CD4-positive, alpha-beta T cell treated with Interleukin-17A for 1 hour (primary cell): Measurements from ENCODE around the gene RASL12.
"Not testable (repeated sequence)": the region's sequence is repeated elsewhere in the genome, so short reads cannot be mapped to it uniquely, and the experiment has no call there.

ENCODE experiments used
- DNase-seq: peaks from one replicate; pipeline ENCODE4 v3.0.0-alpha.2; 2020

Gene RASL12

GRCh38 chr15:65091946-65092770 is 24.4 kb upstream of the RASL12 start:
- no peak for DNase-seq

DNA sequence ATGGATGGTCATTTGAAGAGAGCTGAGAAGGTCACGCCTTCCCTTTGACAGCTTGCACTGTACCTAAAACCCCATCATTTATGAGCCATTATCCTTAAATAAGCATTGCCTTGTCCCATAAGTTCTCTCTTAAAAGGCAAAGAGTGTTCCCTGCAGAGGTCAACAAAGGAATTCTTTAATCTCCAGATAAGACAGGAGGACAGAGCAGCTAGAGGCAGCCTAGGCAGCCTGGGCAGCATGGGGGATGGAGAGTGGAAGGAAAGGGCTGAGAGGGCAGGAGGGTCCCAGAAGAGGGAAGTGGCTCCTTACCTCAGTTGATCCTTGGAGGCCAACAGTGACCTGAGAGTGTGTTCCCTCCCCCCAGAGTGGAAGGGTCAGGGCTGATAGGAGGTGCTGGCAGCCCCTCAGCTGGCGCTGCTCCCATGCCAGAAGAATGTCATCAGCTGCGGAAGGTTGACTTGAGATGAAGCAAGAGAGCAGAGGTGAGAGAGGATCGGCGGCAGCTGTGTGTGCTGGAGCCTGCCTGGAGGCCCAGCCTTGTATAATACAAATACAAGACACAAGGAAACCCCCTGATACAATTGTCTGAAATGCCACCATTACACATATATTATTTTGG is 21.5 kb upstream of the RASL12 start:
- no peak for DNase-seq

DNA sequence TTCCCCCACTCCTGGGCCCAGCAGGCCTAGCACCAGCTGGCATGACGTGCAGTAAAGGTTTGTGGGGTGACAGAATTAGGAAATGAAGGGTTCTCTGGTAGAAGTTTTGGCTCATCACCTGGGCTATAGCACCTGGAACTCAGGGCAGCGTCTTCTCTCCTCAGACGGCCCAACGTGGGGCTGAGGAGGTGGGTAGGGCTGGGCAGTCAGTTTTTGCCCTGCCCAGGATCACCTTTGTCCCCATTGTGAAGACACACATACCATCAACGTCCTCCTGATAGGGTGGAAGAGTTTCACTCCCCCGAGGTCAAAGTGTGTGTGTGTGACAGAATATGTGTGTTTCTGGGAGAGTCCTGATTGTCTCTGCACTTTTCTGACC is 20.8 kb upstream of the RASL12 start:
- no peak for DNase-seq

DNA sequence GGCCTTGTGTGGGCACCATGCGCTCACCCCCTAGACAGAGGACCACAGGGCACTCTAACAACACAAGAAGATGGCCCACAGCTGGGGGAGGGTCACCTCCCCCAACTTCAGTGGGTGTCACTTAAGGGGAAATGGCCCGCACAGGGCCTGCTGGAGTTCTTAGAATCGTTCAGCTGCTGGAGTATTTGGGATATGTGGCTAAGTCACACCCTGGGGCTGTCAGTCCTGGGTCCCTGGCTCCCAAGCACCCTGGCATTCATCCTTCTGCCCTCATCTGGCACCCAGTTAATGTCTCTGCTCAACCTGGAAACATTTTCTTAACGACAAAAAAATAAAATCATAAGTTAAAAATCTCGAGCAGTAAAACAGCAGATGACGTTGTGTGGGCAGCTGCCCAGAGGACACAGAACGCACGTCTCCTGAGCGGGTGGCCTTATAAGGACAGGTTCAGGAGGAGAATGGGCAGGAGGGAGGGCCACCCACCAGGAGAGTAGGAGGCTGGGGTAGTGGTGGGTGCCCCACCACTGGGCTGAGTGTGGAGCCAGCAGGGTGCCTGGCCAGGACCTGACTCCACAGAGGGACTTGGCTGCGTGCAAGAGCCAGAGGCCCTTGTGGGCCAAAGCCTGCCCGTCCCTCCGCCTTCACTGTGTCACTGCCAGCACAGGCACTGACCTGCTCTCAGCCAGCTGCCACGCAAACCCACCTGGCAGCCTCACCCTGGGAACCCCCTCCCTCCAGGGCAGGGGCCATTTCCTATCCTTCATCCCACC is 20.3 kb upstream of the RASL12 start:
- DNase-seq, result no peak

GRCh38 chr15:65087411-65087810 is 19.6 kb upstream of the RASL12 start:
- no peak for DNase-seq

- no peak for DNase-seq
Observed at GRCh38 chr15:65086680-65087111, 18.9 kb upstream of the RASL12 start.

DNA sequence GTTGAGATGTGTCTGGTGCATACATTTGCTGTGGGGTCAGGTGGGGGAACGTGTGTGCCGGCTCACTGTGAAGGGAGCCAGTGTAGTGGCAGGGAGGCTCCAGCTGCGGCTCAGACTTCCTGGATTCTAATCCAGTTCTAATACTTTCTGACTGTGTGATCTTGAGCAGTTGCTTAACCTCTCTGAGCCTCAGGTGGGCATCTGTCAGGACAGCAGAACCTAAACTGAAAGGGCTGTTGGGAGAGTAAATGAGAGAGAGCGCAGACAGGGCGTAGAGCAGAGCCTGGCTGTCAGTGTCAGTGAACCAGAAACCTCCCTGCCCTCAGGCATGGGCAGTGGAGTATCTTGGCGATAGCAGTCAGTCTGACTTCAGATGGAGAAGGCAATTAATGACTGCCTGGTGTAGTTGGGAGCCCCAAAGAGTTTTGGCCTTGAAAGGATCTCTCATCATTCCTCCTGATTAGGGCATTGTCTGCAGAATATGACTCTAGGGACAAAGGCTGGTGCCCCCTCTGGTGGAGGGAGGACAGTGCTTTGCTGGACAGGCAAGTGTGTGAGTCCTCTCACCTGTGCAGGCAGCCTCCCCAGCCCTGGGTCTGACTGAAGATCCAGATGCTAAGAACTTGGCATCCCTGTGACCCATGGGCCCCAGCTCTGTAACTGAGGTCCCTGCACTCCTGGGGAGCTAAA is 18.3 kb upstream of the RASL12 start:
- no peak for DNase-seq

DNA sequence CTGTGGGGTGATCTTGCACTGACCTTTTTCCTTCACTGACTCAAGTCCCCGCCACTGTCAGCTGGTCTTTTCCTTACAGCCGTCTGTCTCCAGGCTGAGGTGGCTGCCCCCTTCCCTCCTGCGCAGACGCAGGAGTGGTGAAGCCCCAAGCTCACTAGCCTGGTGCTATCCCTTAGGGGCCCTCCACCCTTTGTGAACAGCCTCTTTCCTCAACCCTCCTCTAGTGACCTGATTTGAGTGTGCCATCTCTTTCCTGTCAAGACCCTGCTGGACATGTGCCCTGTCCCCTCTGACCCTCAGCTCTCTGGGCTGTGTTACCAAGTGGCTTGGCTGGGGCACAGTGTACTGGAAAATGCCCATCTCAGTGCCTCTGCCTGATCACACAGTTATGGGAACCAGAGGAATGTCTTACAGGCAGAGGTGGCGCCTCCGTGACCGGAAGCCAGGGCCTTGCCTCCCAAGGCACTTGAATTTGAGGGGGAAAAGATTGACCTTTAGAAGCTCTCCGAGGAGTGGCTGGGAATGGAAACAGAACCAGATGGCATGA is 17.5 kb upstream of the RASL12 start:
- DNase-seq, result no peak

DNA sequence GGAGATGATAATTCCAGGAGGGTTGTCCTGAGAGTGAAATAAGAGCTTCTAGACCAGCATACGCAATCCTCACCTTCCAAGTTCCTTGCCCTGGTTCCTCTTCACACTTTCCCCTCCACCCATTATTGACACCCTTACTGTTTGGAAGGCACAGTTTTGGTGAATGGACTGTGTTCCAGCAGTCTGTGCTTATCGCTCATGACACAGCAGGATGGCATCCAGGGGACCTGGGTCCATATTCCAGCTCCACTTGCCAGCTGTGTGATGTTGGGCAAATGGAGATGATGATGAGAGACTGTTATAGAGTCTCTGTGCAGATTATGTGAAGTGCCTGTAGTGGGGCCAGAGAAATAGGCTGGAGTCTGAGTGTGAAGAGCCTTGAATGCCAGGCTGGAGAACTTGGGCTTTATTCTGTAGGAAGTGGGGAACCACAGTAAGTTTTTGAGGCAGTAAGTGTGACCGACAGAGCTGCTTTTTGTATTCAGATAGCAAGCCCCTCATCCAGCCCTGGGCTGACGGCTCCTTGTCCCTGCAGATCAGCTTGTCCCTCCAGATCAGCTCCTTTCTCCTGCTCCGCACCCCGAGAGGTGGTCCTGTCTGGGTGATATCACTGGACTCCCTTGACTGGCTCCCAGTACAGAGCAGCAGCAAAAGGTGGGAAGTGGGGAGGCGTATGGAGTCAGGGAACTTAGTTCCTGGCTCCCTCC is 16.9 kb upstream of the RASL12 start:
- no peak for DNase-seq

GRCh38 chr15:65083262-65083701 is 15.5 kb upstream of the RASL12 start:
- DNase-seq, result no peak

DNA sequence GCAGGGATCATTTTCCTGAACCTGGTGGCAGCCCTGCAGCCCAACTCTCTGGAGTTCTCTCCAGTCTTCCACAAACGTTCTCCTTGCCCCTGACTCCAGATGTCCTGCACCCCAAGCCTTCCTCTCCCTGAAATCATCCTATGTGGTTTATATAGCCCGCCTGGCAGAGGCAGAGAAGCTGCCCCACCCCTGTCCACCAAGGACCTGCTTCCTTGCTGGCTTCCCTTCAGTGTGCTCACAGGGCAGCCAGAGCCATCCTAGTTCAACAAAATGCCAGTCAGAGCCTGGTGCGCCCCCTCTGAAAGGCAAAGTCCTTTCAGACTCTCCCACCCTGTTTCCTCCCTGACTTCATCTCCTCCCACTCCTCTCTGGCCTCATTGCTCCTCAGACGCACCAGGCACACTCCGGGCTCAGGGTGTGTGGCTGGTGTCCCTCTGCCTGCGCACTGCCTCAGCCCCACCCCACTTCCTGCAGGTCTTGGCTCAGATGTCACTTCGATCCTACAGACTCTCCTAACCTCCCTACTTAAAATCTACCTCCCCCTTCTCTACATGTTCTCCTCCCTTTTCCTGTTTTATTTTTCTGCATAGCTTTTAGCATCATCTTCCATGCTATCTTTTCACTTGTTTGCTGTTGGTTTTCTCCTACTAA is 14.6 kb upstream of the RASL12 start:
- no peak for DNase-seq

DNA sequence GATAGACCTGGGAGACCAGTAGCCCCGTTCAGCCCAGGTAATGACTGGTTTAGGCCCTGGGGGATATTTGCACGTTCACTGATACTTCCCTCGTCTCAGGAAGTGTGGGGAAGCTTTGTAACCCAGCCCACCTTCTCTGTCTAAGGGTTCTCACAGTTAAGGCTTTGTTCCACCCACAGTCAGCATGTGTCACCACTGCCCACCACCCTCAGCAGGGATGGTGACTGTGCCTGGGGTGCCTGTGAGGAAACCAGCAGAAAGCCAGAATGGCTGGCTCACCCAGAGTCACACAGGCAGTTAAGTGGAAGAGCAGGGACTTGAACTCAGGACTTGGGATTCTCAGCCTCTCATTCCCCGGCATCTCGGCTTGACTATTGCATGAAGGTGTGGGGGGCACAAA is 14.0 kb upstream of the RASL12 start:
- DNase-seq, result no peak

DNA sequence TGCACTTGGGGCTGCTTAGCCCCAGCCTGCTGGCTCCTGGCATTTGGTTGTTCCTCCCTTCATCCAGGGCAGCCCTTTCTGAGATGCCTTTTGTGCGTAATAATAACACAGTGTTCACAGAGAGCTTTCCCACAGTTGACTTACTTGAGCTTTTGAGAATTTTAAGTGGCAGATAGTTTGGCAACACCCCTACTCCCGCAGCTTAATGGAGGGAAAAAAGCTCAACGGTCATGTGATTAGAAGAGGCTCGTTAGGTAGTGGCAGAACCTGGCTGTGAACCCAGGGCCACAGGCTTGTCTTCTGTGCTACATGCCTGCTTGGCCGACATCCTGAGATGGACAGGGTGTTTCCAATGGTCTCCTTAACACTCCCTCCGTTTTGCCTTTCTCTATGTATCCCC is 13.5 kb upstream of the RASL12 start:
- DNase-seq, result no peak

- no peak for DNase-seq
Observed at GRCh38 chr15:65079580-65079979, 11.8 kb upstream of the RASL12 start.

GRCh38 chr15:65077981-65078352 is 10.2 kb upstream of the RASL12 start:
- DNase-seq, result peak; percentile 44

GRCh38 chr15:65077291-65077980 is 9.6 kb upstream of the RASL12 start:
- no peak for DNase-seq

DNA sequence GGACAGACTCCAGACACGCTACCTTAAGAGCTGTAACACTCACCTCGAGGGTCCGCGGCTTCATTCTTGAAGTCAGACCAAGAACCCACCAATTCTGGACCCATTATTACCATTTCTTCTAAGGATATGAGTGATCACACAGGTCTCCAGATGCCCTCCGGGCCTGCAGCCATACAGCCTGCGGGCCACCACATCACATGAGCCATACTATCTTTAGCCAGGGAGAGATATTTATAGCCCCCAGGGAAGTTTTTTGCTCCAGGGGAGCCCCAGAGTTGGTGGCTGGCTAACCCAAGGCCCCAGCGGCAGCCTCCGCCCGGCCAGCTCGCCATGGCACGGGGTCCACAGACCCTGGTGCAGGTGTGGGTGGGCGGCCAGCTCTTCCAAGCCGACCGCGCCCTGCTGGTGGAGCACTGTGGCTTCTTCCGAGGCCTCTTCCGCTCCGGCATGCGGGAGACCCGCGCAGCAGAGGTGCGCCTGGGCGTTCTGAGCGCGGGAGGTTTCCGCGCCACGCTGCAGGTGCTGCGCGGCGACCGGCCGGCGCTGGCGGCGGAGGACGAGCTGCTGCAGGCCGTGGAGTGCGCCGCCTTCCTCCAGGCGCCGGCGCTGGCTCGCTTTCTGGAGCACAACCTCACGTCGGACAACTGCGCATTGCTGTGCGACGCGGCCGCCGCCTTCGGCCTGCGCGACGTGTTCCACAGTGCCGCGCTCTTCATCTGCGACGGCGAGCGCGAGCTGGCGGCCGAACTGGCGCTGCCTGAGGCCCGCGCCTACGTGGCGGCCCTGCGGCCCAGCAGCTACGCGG is 8.9 kb upstream of the RASL12 start, which contains the start of gene KBTBD13:
KBTBD13 (plus strand) TSS at position 261 of the 805 bp plus-strand sequence; CDS start at position 331, 70 bp downstream.
- DNase-seq, result no peak

DNA sequence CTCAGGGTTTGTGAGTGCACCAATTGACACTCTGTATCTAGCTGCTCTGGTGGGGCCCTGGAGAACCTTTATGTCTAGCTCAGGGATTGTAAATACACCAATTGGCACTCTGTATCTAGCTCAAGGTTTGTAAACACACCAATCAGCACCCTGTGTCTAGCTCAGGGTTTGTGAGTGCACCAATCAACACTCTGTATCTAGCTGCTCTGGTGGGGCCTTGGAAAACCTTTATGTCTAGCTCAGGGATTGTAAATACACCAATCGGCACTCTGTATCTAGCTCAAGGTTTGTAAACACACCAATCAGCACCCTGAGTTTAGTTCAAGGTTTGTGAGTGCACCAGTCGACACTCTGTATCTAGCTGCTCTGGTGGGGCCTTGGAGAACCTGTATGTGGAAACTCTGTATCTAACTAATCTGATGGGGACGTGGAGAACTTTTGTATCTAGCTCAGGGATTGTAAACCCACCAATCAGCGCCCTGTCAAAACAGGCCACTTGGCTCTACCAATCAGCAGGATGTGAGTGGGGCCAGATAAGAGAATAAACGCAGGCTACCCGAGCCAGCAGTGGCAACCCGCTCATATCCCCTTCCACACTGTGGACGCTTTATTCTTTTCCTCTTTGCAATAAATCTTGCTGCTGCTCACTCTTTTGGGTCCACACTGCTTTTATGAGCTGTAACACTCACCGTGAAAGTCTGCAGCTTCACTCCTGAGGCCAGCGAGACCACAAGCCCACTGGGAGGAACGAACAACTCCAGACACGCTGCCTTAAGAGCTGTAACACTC is 8.0 kb upstream of the RASL12 start:
- not testable (repeated sequence) for DNase-seq

GRCh38 chr15:65074946-65075345 is 7.2 kb upstream of the RASL12 start:
- DNase-seq, result not testable (repeated sequence)
